Vagina (tissue), 2 donors: ENCODE measurements around the gene ADAMTSL3. TPM values are rescaled to one million over a fixed set of nuclear protein-coding genes. Genes with fewer than 3 reads are reported as not detected.

Experiments used
- DNase-seq, 2 donors: peaks; one replicate each; pipeline ENCODE4 v3.0.0-alpha.2; 2017; ENCODE audit errors: extremely low spot score in 2 of 2
- H3K27ac ChIP-seq: fragments of 200-600 bp; sonication (generic); one replicate; pipeline ENCODE4 v1.5.1; 2019
- H3K27me3 ChIP-seq: fragments of 200-600 bp; sonication (generic); one replicate; pipeline ENCODE4 v1.5.1; 2019
- H3K36me3 ChIP-seq, 2 donors: fragments of 200-600 bp; sonication (generic); one replicate each; pipeline ENCODE4 v1.5.1; 2017 to 2019
- H3K4me1 ChIP-seq: fragments of 200-600 bp; sonication (generic); one replicate; pipeline ENCODE4 v1.5.1; 2019
- H3K4me3 ChIP-seq, 2 donors: fragments of 200-600 bp; sonication (generic); 1 replicate in 1 of 2; 2 replicates in 1 of 2; pipeline ENCODE4 v1.5.1; 2016 to 2019
- H3K9me3 ChIP-seq: fragments of 200-600 bp; sonication (generic); one replicate; pipeline ENCODE4 v1.5.1; 2019
- POLR2A ChIP-seq, 2 donors: fragments of 450-650 bp; IDR thresholded peaks; one replicate each; pipeline ENCODE4 v1.6.1; 2017; ENCODE audit warnings: antibody characterized with exemption in 2 of 2, mild to moderate bottlenecking in 2 of 2, moderate library complexity in 2 of 2
- POLR2AphosphoS5 ChIP-seq, 2 donors: sonication (generic); formaldehyde crosslinking; IDR thresholded peaks; one replicate each; pipeline ENCODE4 v1.9.0; 2017; ENCODE audit warnings: antibody characterized with exemption in 2 of 2, mild to moderate bottlenecking in 2 of 2, low read depth in 1 of 2; ENCODE audit not compliant: insufficient read depth in 1 of 2
- intact Hi-C: fragments of 100-400 bp; cut with DNase I; formaldehyde crosslinking; loops from one replicate; pipeline ENCODE4 v1.15.1; 2023
- total RNA-seq: library from RNA; depleted of rRNA; stranded (reverse); fragments of >200 nt; gene quantifications from one replicate; pipeline ENCODE4 v1.2.3, GENCODE V29; 2016
- TF ChIP-seq, protein P1 (sequence below), 3 experiments: fragments of 450-650 bp in 2 of 3; fragments of 200-600 bp in 1 of 3; sonication (generic) in 1 of 3; IDR thresholded peaks; one replicate each; pipeline ENCODE4 v1.5.1; 2017 to 2019; ENCODE audit warnings: antibody characterized with exemption in 3 of 3, mild to moderate bottlenecking in 2 of 3, moderate library complexity in 2 of 3

ADAMTSL3 gene
- total RNA-seq, 1 donor from 2014 or later = 4.2 TPM

DNA sequence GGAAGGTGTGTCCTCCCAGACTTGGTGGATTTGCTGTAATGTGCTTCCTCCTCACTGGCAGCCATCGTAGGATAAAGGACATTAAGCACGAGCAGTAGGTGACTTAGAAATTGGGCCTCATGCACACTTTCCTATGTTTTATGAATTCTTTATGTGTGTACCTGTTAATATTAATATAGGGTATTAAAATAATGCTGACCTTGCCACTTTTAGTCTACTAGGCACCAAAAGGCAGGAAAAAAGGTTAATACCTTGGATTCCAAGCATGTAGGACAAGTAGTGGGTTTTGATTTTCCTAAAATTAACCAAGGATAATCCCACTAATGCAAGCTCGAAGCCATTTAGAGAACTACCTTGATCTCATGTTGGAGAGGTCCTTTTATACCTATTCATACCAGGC is 55.9 kb downstream of the ADAMTSL3 start:
- no peaks in the 10 kb centered on the region for H3K9me3 ChIP-seq
- no peaks in the 10 kb centered on the region for H3K36me3 ChIP-seq
- TF ChIP-seq, protein P1, sequence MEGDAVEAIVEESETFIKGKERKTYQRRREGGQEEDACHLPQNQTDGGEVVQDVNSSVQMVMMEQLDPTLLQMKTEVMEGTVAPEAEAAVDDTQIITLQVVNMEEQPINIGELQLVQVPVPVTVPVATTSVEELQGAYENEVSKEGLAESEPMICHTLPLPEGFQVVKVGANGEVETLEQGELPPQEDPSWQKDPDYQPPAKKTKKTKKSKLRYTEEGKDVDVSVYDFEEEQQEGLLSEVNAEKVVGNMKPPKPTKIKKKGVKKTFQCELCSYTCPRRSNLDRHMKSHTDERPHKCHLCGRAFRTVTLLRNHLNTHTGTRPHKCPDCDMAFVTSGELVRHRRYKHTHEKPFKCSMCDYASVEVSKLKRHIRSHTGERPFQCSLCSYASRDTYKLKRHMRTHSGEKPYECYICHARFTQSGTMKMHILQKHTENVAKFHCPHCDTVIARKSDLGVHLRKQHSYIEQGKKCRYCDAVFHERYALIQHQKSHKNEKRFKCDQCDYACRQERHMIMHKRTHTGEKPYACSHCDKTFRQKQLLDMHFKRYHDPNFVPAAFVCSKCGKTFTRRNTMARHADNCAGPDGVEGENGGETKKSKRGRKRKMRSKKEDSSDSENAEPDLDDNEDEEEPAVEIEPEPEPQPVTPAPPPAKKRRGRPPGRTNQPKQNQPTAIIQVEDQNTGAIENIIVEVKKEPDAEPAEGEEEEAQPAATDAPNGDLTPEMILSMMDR (IDR thresholded peaks at IDR 0.05) = no peak
- TF ChIP-seq POLR2A (IDR thresholded peaks at IDR 0.05) (no peak), POLR2AphosphoS5 (IDR thresholded peaks at IDR 0.05; ENCODE audit: insufficient read depth in 1 of 2, low read depth in 1 of 2) (no peak)
- intact Hi-C loops = no loop called here
- no peaks in the 10 kb centered on the region for H3K27me3 ChIP-seq
- H3K4me1 ChIP-seq = peaks cover 6% of the 10 kb centered on the region
- DNase-seq = no peak
- H3K27ac ChIP-seq = no peak overlapping the region
- no peak overlapping the region for H3K4me3 ChIP-seq

DNA sequence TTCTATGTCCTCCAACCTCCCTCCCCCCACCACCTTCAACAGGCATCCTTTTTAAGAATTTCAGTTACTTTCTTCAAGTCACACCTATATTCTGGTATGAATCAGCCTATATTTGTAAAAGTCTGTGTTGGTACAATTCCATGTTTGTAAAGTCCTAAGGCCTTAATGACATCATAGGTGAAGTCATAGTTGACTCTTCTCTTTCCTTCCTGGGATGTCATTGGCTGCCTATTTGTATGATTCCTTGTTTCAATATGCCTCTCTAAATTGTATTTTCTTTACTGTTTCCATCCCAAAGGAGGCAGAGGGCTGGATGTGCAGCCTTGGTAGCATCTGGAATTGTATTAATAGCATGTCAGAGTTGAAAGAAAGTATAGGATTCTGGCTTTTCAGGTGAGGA is 56.5 kb downstream of the ADAMTSL3 start:
- Histone ChIP-seq H3K4me1 (peaks cover 6% of the 10 kb centered on the region), H3K27me3 (no peaks in the 10 kb centered on the region), H3K9me3 (no peaks in the 10 kb centered on the region), H3K4me3 (no peak overlapping the region), H3K27ac (no peak overlapping the region), H3K36me3 (no peaks in the 10 kb centered on the region)
- TF ChIP-seq POLR2A (IDR thresholded peaks at IDR 0.05) (no peak), POLR2AphosphoS5 (IDR thresholded peaks at IDR 0.05; ENCODE audit: insufficient read depth in 1 of 2, low read depth in 1 of 2) (no peak)
- TF ChIP-seq, protein P1 (IDR thresholded peaks at IDR 0.05) = no peak
- intact Hi-C loops = no loop called here
- DNase-seq = no peak

DNA sequence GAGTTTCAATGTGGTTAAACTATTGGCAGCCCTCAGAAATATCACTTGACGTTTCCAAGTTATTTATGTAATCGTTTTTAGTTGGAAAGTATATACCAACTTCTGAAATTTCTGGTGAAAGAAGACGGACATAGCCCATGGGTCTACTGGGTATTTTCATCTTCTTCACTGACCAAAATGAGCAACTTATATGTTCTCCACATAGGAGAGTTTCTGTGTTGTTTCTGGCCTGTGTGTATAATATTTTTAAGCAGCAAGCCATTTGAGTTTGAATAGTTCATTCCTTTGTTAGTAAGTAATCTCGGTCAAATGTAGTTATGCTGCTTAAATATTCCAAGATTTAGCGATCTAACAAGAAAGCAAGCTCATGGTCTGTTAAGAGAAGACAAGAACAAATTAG is 57.3 kb downstream of the ADAMTSL3 start:
- intact Hi-C loops = no loop called here
- Histone ChIP-seq H3K27ac (no peak overlapping the region), H3K4me1 (peaks cover 6% of the 10 kb centered on the region), H3K9me3 (no peaks in the 10 kb centered on the region), H3K27me3 (no peaks in the 10 kb centered on the region), H3K36me3 (no peaks in the 10 kb centered on the region), H3K4me3 (no peak overlapping the region)
- TF ChIP-seq, protein P1 (IDR thresholded peaks at IDR 0.05) = no peak
- TF ChIP-seq POLR2AphosphoS5 (IDR thresholded peaks at IDR 0.05; ENCODE audit: insufficient read depth in 1 of 2, low read depth in 1 of 2) (no peak), POLR2A (IDR thresholded peaks at IDR 0.05) (no peak)
- DNase-seq = no peak

DNA sequence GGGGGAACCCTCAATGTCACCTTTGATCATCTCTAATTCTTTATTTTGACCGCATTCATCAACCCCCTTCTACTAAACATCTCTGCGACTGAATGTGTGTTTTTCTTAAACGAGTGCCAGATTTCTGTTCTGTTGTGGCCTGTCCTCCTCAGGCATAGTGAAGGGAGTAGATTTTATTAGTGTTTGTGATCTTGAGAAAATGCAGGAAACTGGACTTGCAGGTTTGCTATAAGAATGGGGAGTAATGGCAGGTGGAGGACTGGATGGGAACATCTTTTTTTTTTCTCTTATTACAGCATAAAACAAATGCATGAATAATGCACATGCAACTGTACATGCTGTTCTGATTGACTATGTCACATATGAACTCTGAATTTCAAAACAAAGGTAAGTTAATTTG is 59.3 kb downstream of the ADAMTSL3 start:
- TF ChIP-seq POLR2AphosphoS5 (IDR thresholded peaks at IDR 0.05; ENCODE audit: insufficient read depth in 1 of 2, low read depth in 1 of 2) (peak in 1 of 2 donors; percentile 12), POLR2A (IDR thresholded peaks at IDR 0.05) (no peak)
- TF ChIP-seq, protein P1 (IDR thresholded peaks at IDR 0.05) = no peak
- Histone ChIP-seq H3K4me1 (peaks cover 6% of the 10 kb centered on the region), H3K27me3 (no peaks in the 10 kb centered on the region), H3K9me3 (no peaks in the 10 kb centered on the region), H3K36me3 (no peaks in the 10 kb centered on the region), H3K27ac (no peak overlapping the region), H3K4me3 (no peak overlapping the region)
- intact Hi-C loops = no loop called here
- no peak for DNase-seq

DNA sequence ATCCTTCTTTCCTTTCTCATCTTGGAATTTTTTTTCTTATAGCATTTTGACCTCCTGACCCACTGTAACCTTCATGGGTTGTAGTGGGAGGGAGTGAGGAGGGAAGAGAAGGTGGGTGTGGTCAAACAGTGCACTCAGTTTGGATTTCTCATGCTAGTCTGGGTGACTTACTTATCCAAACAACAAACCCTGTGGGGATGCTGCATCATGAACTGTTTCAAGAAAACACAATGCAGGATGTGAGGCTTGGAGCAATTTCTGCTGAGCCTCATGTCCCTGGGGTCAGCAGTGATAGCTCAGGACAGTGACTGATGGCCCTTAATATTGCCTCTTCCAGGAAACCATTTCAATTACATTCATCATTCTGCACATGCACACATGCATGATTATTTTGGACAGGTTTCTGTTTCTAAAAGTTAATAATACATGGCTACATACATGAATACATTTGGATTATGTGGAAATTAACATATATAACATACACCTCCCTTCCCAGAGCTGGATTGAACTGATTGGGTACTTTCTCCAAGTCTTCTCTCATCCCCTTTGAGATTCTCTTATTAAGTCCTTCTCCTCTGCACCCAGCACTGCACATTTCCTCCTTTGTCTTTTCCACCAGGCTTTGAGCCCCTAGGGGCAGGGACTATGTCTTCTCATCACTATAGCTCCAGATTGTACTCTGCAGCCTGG is 61.2 kb downstream of the ADAMTSL3 start:
- Histone ChIP-seq H3K27me3 (no peaks in the 10 kb centered on the region), H3K27ac (no peak overlapping the region), H3K4me1 (peaks cover 6% of the 10 kb centered on the region), H3K36me3 (no peaks in the 10 kb centered on the region), H3K9me3 (no peaks in the 10 kb centered on the region), H3K4me3 (no peak overlapping the region)
- TF ChIP-seq POLR2A (IDR thresholded peaks at IDR 0.05) (no peak), POLR2AphosphoS5 (IDR thresholded peaks at IDR 0.05; ENCODE audit: insufficient read depth in 1 of 2, low read depth in 1 of 2) (no peak)
- TF ChIP-seq, protein P1 (IDR thresholded peaks at IDR 0.05) = no peak
- intact Hi-C loops = no loop called here
- no peak for DNase-seq
